HT-29 (cell line): ENCODE measurements around the gene RPL22. TPM values are rescaled to one million over a fixed set of nuclear protein-coding genes. Genes with fewer than 3 reads are reported as not detected.

Source experiments
- total RNA-seq: library from RNA; depleted of rRNA; stranded (reverse); fragments of >200 nt; shearing (Covaris generic); gene quantifications from 2 replicates; pipeline ENCODE4 v1.2.3, GENCODE V29; 2014; rRNA removed

Gene RPL22
- total RNA-seq, 1 experiment from 2014 or later, result 119 TPM

Other genes with a start within 250 kb of the RPL22 start
- gene NPHP4, start 207.2 kb downstream of the RPL22 start, total RNA-seq, result 11.0 and 15.8 TPM in 2 replicates
- gene KCNAB2, start 153.7 kb downstream of the RPL22 start, total RNA-seq, result 3.9 and 4.7 TPM in 2 replicates
- 0.18 and 0.25 TPM in 2 replicates for gene CHD5, start 19.3 kb downstream of the RPL22 start, total RNA-seq
- 21.4 and 22.7 TPM in 2 replicates for gene RNF207, start 6.5 kb upstream of the RPL22 start, total RNA-seq
- gene ICMT, start 36.4 kb upstream of the RPL22 start, total RNA-seq, result 95.3 and 95.5 TPM in 2 replicates
- not detected in 2 replicates for gene HES3, start 44.6 kb upstream of the RPL22 start, total RNA-seq
- 4.1 and 4.8 TPM in 2 replicates for gene GPR153, start 61.5 kb upstream of the RPL22 start, total RNA-seq
- gene ACOT7, start 194.2 kb upstream of the RPL22 start, total RNA-seq, result 31.7 and 33.9 TPM in 2 replicates
- 0.16 TPM in 1 of 2 replicates, not detected in the other for gene HES2, start 220.3 kb upstream of the RPL22 start, total RNA-seq
- 1.9 and 5.2 TPM in 2 replicates for gene ESPN, start 225.2 kb upstream of the RPL22 start, total RNA-seq